ENCODE data around the gene SATB1. TPM values are rescaled to one million over a fixed set of nuclear protein-coding genes. Genes with fewer than 3 reads are reported as not detected.

The SATB1 gene
- total and polyA plus RNA-seq, 2 of the 8 experiments (the other 6 are each of a cell fraction or from before 2014, with no cell fraction given) = 18.8 to 28.0 TPM

- peaks cover 0 to 13% (median 5%) of the 10 kb centered on the region in 4 experiments; a peak in 4 of 7 replicates for H3K4me1 ChIP-seq (replicated peaks in 1 of 4; ENCODE audit: control insufficient read depth in 3 of 4, insufficient read depth in 4 of 4, low read length in 3 of 4)
- H2BK15ac ChIP-seq (ENCODE audit: low read length) = no peak overlapping the region
- H3K14ac ChIP-seq (ENCODE audit: insufficient read length) = no peak overlapping the region
- H2AK5ac ChIP-seq (ENCODE audit: low read depth, low read length) = no peak overlapping the region
- no peak overlapping the region for H3K4me3 ChIP-seq (ENCODE audit: extremely low read depth in 1 of 4, insufficient read depth in 2 of 4, low read depth in 3 of 4, low read length in 4 of 4)
- no peaks in the 10 kb centered on the region for H3K36me3 ChIP-seq (ENCODE audit: control insufficient read depth in 2 of 4, insufficient read depth in 4 of 4, low read length in 3 of 4)
- no peak overlapping the region for H3K9ac ChIP-seq (replicated peaks in 1 of 4; ENCODE audit: extremely low read depth in 1 of 4, low read depth in 3 of 4, low read length in 3 of 4)
- H3K56ac ChIP-seq (replicated peaks; ENCODE audit: insufficient read length, low read depth, low read length) = no peak overlapping the region
- DNase-seq (ENCODE audit: low read depth in 1 of 2, low spot score in 2 of 2) (no peak), FAIRE-seq (no peak)
- H3K23me2 ChIP-seq (ENCODE audit: low read depth, low read length) = peaks cover 14% of the 10 kb centered on the region; the same call in 1 of the 2 replicates
- H2BK120ac ChIP-seq (replicated peaks; ENCODE audit: low read depth, low read length) = no peak overlapping the region
- POLR2A ChIA-PET (ENCODE audit: partially characterized antibody) = no interaction called here
- H2BK5ac ChIP-seq (ENCODE audit: low read depth, low read length) = no peak overlapping the region
- no peak overlapping the region for H4K8ac ChIP-seq (ENCODE audit: extremely low read depth, insufficient read depth, low read length)
- no peak overlapping the region for H3K4me2 ChIP-seq (ENCODE audit: insufficient read depth in 1 of 2, low read depth in 2 of 2, low read length in 2 of 2)
- H4K5ac ChIP-seq (ENCODE audit: insufficient read length, low read depth, low read length) = no peak overlapping the region
- H3K23ac ChIP-seq (ENCODE audit: insufficient read length) = no peak overlapping the region
- H2AFZ ChIP-seq (ENCODE audit: low read length) = no peak overlapping the region
- H3K79me2 ChIP-seq (ENCODE audit: control insufficient read depth in 1 of 2, insufficient read depth in 2 of 2, low read length in 2 of 2) = peaks cover 0 to 11% of the 10 kb centered on the region in 2 experiments; a peak in 2 of 4 replicates
- no peaks in the 10 kb centered on the region for H3K79me1 ChIP-seq (ENCODE audit: low read depth, low read length)
- WGBS, 2 experiments (ENCODE audit: extremely low coverage in 1 of 2, insufficient coverage in 1 of 2, insufficient read length in 1 of 2, insufficient replicate concordance in 2 of 2, low coverage in 1 of 2, low lambda C conversion rate in 2 of 2, missing lambda C conversion rate in 1 of 2) = 85% methylated on average over 7 of the region's 7 CpGs; no CpG with 5 or more reads in 1 of the 2 experiments
- H3K9me3 ChIP-seq (ENCODE audit: insufficient read depth in 2 of 2, low read depth in 1 of 2, low read length in 1 of 2) = no peaks in the 10 kb centered on the region
- H2BK20ac ChIP-seq (ENCODE audit: low read length) = no peak overlapping the region
- no peaks in the 10 kb centered on the region for H4K20me1 ChIP-seq (replicated peaks in 1 of 2; ENCODE audit: control insufficient read depth in 1 of 2, insufficient read depth in 2 of 2, low read length in 2 of 2)
- H3K18ac ChIP-seq (ENCODE audit: extremely low read depth, low read length) = no peak overlapping the region
- no peak overlapping the region for H2BK12ac ChIP-seq (ENCODE audit: low read depth, low read length)
- no peak overlapping the region for H3K4ac ChIP-seq (replicated peaks; ENCODE audit: insufficient read length, low read depth, low read length)
- peaks cover 0 to 19% (median 10%) of the 10 kb centered on the region in 4 experiments; a peak in 6 of 7 replicates for H3K27me3 ChIP-seq (replicated peaks in 1 of 4; ENCODE audit: control insufficient read depth in 3 of 4, extremely low read depth in 1 of 4, insufficient read depth in 3 of 4, low read length in 3 of 4)
- CTCF ChIA-PET (ENCODE audit: partially characterized antibody) = no interaction called here
- no peak overlapping the region for H4K91ac ChIP-seq (replicated peaks; ENCODE audit: insufficient read length, low read length)
- no peak overlapping the region for H3K27ac ChIP-seq (ENCODE audit: low read depth, low read length)
- TF ChIP-seq ATF3 (IDR thresholded peaks at IDR 0.05; ENCODE audit: insufficient read depth, low read depth, low read length) = no peak
- TF ChIP-seq KDM4A (IDR thresholded peaks at IDR 0.05; ENCODE audit: low read depth, low read length, severe bottlenecking) = no peak
- no peak for TF ChIP-seq KDM5A (IDR thresholded peaks at IDR 0.05; ENCODE audit: low read length)
- no peak for TF ChIP-seq POLR2AphosphoS5 (IDR thresholded peaks at IDR 0.05; ENCODE audit: low read depth, low read length)
- no peak for TF ChIP-seq TBP (IDR thresholded peaks at IDR 0.05; ENCODE audit: low read depth, low read length)
- no peak for TF ChIP-seq YY1 (IDR thresholded peaks at IDR 0.05; ENCODE audit: low read depth, low read length)
- TF ChIP-seq RBBP5 (IDR thresholded peaks at IDR 0.05; ENCODE audit: borderline replicate concordance, low read depth, low read length) = no peak
- no peak for TF ChIP-seq CTCF (IDR thresholded peaks at IDR 0.05; ENCODE audit: control extremely low read depth in 1 of 3, insufficient read depth in 1 of 3, low read depth in 1 of 3, low read length in 3 of 3)
Observed at GRCh38 chr3:18440066-18440722, 15.1 kb upstream of the SATB1 start.

Measured in H1 (cell line).